Chondrocyte (in vitro differentiated cells): ENCODE results near the gene ATP9A. TPM values are rescaled to one million over a fixed set of nuclear protein-coding genes. Genes with fewer than 3 reads are reported as not detected.
"Not testable (repeated sequence)": the region's sequence is repeated elsewhere in the genome, so short reads cannot be mapped to it uniquely, and the experiment has no call there.

Experiments
- DNase-seq: peaks from one replicate; pipeline ENCODE4 v3.0.0; 2021; ENCODE audit warnings: mixed read lengths, low spot score
- H3K27ac Mint-ChIP-seq: one replicate; pipeline ENCODE4 v1.8.0; 2021; ENCODE audit warnings: mild to moderate bottlenecking, moderate library complexity, mixed read lengths; ENCODE audit not compliant: unreplicated experiment
- H3K27me3 Mint-ChIP-seq: 2 replicates; pipeline ENCODE4 v1.8.0; 2021; ENCODE audit warnings: low read depth, mixed read lengths
- H3K36me3 Mint-ChIP-seq: 2 replicates; pipeline ENCODE4 v1.8.0; 2021; ENCODE audit warnings: low read depth, mixed read lengths
- H3K4me1 Mint-ChIP-seq: 2 replicates; pipeline ENCODE4 v1.8.0; 2021; ENCODE audit warnings: low read depth, mild to moderate bottlenecking, mixed read lengths
- H3K4me3 Mint-ChIP-seq: one replicate; pipeline ENCODE4 v1.8.0; 2021; ENCODE audit warnings: mild to moderate bottlenecking, moderate library complexity, mixed read lengths; ENCODE audit not compliant: unreplicated experiment
- H3K9me3 Mint-ChIP-seq: 2 replicates; pipeline ENCODE4 v1.8.0; 2021; ENCODE audit warnings: low read depth, mixed read lengths
- total RNA-seq: library from RNA; stranded (reverse); gene quantifications from 3 replicates; pipeline ENCODE4 v1.2.1, GENCODE V29; 2021
- TF ChIP-seq, protein P1 (sequence below): fragments of 200-600 bp; sonication (generic); IDR thresholded peaks from 2 replicates; pipeline ENCODE4 v1.5.0; 2021; ENCODE audit warnings: antibody characterized with exemption, mild to moderate bottlenecking, moderate library complexity

The ATP9A gene
- total RNA-seq, 1 donor from 2014 or later = 43.1 TPM

- Mint-ChIP-seq H3K27ac (no peak overlapping the region), H3K9me3 (no peaks in the 10 kb centered on the region)
Measured at GRCh38 chr20:51756653-51757052, 11.5 kb downstream of the ATP9A start.

DNA sequence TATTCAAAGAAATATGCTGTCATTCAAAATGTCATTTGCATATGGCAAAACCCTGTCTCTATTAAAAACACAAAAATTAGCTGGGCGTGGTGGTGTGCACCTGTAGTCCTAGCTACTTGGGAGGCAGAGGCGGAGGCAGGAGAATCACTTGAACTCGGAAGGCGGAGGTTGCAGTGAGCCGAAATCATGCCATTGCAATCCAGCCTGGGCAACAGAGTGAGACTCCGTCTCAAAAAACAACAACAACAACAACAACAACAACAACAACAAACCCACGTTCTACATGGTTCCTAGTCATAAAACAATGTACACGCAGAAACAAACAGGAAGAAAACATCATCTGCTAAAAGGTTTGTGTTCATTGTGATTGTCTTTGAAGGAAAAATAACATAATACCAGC lies 15.0 kb downstream of the ATP9A start:
- peak overlapping the region; percentile 95 for H3K27ac Mint-ChIP-seq
- peaks cover 49% of the 10 kb centered on the region for H3K4me1 Mint-ChIP-seq
- H3K27me3 Mint-ChIP-seq, H3K36me3 Mint-ChIP-seq, H3K4me3 Mint-ChIP-seq, H3K9me3 Mint-ChIP-seq, DNase-seq: not testable (repeated sequence)

More at GRCh38 chr20:51756653-51757052, 11.5 kb downstream of the ATP9A start:
- Mint-ChIP-seq H3K4me1 (peaks cover 35% of the 10 kb centered on the region), H3K27me3 (no peaks in the 10 kb centered on the region), H3K4me3 (no peak overlapping the region), H3K36me3 (no peaks in the 10 kb centered on the region)
- TF ChIP-seq, protein P1, sequence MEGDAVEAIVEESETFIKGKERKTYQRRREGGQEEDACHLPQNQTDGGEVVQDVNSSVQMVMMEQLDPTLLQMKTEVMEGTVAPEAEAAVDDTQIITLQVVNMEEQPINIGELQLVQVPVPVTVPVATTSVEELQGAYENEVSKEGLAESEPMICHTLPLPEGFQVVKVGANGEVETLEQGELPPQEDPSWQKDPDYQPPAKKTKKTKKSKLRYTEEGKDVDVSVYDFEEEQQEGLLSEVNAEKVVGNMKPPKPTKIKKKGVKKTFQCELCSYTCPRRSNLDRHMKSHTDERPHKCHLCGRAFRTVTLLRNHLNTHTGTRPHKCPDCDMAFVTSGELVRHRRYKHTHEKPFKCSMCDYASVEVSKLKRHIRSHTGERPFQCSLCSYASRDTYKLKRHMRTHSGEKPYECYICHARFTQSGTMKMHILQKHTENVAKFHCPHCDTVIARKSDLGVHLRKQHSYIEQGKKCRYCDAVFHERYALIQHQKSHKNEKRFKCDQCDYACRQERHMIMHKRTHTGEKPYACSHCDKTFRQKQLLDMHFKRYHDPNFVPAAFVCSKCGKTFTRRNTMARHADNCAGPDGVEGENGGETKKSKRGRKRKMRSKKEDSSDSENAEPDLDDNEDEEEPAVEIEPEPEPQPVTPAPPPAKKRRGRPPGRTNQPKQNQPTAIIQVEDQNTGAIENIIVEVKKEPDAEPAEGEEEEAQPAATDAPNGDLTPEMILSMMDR = no peak
- no peak for DNase-seq

DNA sequence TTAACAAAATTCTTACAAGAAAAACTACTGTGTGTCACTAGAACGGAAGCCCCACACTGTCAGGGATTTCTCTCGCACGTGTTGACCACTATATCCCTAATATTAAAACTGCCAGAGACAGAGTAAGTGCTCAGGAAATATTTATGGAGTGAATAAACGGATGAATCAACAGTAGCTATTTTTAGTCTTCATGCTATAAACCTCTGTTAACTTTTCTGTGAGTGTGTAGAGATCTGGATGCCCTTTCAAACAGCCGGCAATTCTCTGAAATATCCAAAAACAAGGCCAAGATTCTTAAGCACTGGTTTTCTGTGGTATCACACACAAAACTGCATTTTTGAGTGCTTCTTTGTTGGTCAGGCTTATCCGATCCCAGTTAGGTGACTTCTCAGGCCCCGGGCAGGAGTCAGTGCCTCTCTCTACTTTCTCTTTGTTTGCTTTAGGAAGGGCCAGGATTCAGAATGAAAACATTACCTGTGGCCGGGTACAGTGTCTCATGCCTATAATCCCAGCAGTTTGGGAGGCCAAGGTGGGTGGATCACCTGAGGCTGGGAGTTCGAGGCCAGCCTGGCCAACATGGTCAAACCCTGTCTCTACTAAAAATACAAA lies 15.7 kb downstream of the ATP9A start:
- Mint-ChIP-seq H3K36me3 (no peaks in the 10 kb centered on the region), H3K9me3 (no peaks in the 10 kb centered on the region), H3K27ac (peak overlapping the region; percentile 95), H3K27me3 (no peaks in the 10 kb centered on the region), H3K4me3 (peak overlapping the region; percentile 20), H3K4me1 (peaks cover 55% of the 10 kb centered on the region)
- DNase-seq = no peak
- TF ChIP-seq, protein P1 = no peak

- no peak for DNase-seq
- H3K4me1 Mint-ChIP-seq = peaks cover 55% of the 10 kb centered on the region
- no peaks in the 10 kb centered on the region for H3K9me3 Mint-ChIP-seq
- H3K4me3 Mint-ChIP-seq = no peak overlapping the region
- H3K27me3 Mint-ChIP-seq = no peaks in the 10 kb centered on the region
- H3K36me3 Mint-ChIP-seq = no peaks in the 10 kb centered on the region
- peak overlapping the region; percentile 95 for H3K27ac Mint-ChIP-seq
- TF ChIP-seq, protein P1 = no peak
Measured at GRCh38 chr20:51750770-51751388, 17.3 kb downstream of the ATP9A start.

DNA sequence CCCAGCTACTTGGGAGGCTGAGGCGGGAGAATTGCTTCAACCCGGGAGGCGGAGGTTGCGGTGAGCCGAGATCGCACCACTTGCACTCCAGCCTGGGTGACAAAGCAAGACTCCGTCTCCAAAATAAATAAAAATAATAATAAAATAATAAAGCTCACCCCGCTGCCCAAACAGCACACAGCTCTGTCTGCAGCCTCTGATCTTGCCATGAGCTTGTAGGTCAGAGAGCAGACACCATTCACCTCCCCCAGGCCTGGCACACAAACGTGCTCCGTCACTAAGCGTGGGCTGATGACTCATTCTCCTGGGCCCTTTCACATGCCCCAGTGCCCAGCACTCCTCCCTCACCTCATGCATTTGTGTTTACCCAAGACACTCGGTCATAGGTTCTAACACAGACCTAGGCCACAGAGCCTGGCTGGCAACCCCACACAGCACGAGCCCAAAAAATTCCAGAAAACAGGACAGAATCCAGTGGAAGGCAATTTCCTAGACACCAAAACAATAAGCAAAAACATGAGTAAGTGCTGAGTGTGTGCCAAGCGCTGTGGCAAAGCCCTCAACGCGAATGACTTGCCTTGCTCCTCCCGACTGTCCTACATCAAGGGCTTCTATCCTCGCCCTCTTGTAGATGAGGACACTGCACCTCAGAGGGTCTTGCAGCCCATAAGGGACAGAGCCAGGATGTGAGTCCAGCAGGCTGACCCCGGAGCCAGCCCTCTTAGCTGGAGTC lies 18.0 kb downstream of the ATP9A start:
- Mint-ChIP-seq H3K4me1 (peaks cover 55% of the 10 kb centered on the region), H3K36me3 (no peaks in the 10 kb centered on the region), H3K4me3 (peak overlapping the region; percentile 17), H3K9me3 (no peaks in the 10 kb centered on the region), H3K27me3 (no peaks in the 10 kb centered on the region), H3K27ac (peak overlapping the region; percentile 95)
- DNase-seq = no peak
- TF ChIP-seq, protein P1 = no peak
